SK-N-MC (cell line): Measurements from ENCODE around the gene C6orf15.

Experiments used
- DNase-seq: peaks from one replicate; pipeline ENCODE4 v3.0.0-alpha.2; 2011; ENCODE audit warnings: low read depth, low spot score
- H3K27ac ChIP-seq: fragments of 200-600 bp; sonication (generic); 2 replicates; pipeline ENCODE4 v1.5.1; 2016; ENCODE audit warnings: mixed run types
- H3K36me3 ChIP-seq: fragments of 200-600 bp; sonication (generic); 2 replicates; pipeline ENCODE4 v1.6.1; 2017; ENCODE audit warnings: antibody characterized with exemption, low read length, mixed read lengths; ENCODE audit not compliant: insufficient read depth
- H3K4me3 ChIP-seq: fragments of 200-600 bp; sonication (generic); 2 replicates; pipeline ENCODE4 v1.5.1; 2016
- H3K9ac ChIP-seq: fragments of 200-600 bp; sonication (generic); 2 replicates; pipeline ENCODE4 v1.8.0; 2017; ENCODE audit warnings: mixed run types, mixed read lengths; ENCODE audit not compliant: insufficient read length
- H3K9me3 ChIP-seq: fragments of 200-600 bp; sonication (generic); 2 replicates; pipeline ENCODE4 v1.6.1; 2017; ENCODE audit warnings: low read depth, mild to moderate bottlenecking, antibody characterized with exemption, low read length, moderate library complexity, mixed read lengths
- EZH2 ChIP-seq: fragments of 200-600 bp; sonication (generic); IDR thresholded peaks from one replicate; pipeline ENCODE4 v1.6.1; 2017; ENCODE audit warnings: antibody characterized with exemption
- FOXP2 ChIP-seq: optimal IDR thresholded peaks from 2 replicates; pipeline ENCODE3; 2011; ENCODE audit warnings: mild to moderate bottlenecking, moderate library complexity; ENCODE audit not compliant: insufficient read depth; ENCODE audit errors: extremely low read length, control extremely low read depth
- POLR2AphosphoS5 ChIP-seq: IDR thresholded peaks from 2 replicates; pipeline ENCODE4 v1.6.1; 2012; ENCODE audit warnings: mild to moderate bottlenecking, low read depth, low read length, borderline replicate concordance

Gene C6orf15

GRCh38 chr6:31125586-31126363, 13.4 kb upstream of the C6orf15 start:
- DNase-seq: no peak
- Histone ChIP-seq H3K9ac (no peak overlapping the region), H3K27ac (no peak overlapping the region), H3K9me3 (no peaks in the 10 kb centered on the region), H3K36me3 (no peaks in the 10 kb centered on the region), H3K4me3 (no peak overlapping the region)
- TF ChIP-seq POLR2AphosphoS5: no peak
- no peak for TF ChIP-seq EZH2
- TF ChIP-seq FOXP2: no peak

GRCh38 chr6:31125162-31125561, 12.8 kb upstream of the C6orf15 start:
- no peak overlapping the region for H3K4me3 ChIP-seq
- no peak overlapping the region for H3K9ac ChIP-seq
- H3K27ac ChIP-seq: no peak overlapping the region
- TF ChIP-seq FOXP2: no peak
- no peak for TF ChIP-seq EZH2
- TF ChIP-seq POLR2AphosphoS5: no peak
- H3K36me3 ChIP-seq: no peaks in the 10 kb centered on the region
- H3K9me3 ChIP-seq: no peaks in the 10 kb centered on the region
- DNase-seq: no peak

GRCh38 chr6:31122791-31123706, 10.7 kb upstream of the C6orf15 start:
- Histone ChIP-seq H3K4me3 (no peak overlapping the region), H3K9me3 (no peaks in the 10 kb centered on the region), H3K27ac (no peak overlapping the region), H3K9ac (no peak overlapping the region), H3K36me3 (no peaks in the 10 kb centered on the region)
- no peak for DNase-seq
- no peak for TF ChIP-seq POLR2AphosphoS5

- Histone ChIP-seq H3K4me3 (no peak overlapping the region), H3K9ac (no peak overlapping the region), H3K27ac (no peak overlapping the region), H3K9me3 (no peaks in the 10 kb centered on the region), H3K36me3 (no peaks in the 10 kb centered on the region)
- TF ChIP-seq POLR2AphosphoS5: no peak
- no peak for TF ChIP-seq EZH2
- no peak for TF ChIP-seq FOXP2
- no peak for DNase-seq
These were observed 8.9 kb upstream of the C6orf15 start for GRCh38 chr6:31121131-31121790.

GRCh38 chr6:31120151-31120915, 8.0 kb upstream of the C6orf15 start, which contains the start of gene CDSN:
CDSN (minus strand) TSS chr6:31120446; CDS start chr6:31120419, 27 bp downstream.
- Histone ChIP-seq H3K9me3 (no peaks in the 10 kb centered on the region), H3K27ac (no peak within 1 kb of the TSS), H3K9ac (no peak within 1 kb of the TSS), H3K4me3 (no peak within 1 kb of the TSS), H3K36me3 (no peaks in the 10 kb centered on the region)
- no peak for DNase-seq
- TF ChIP-seq FOXP2 (no peak), POLR2AphosphoS5 (no peak), EZH2 (no peak)

GRCh38 chr6:31118178-31118577, 5.8 kb upstream of the C6orf15 start:
- Histone ChIP-seq H3K9ac (no peak overlapping the region), H3K36me3 (no peaks in the 10 kb centered on the region), H3K9me3 (no peaks in the 10 kb centered on the region), H3K4me3 (no peak overlapping the region), H3K27ac (no peak overlapping the region)
- DNase-seq: no peak
- no peak for TF ChIP-seq FOXP2
- no peak for TF ChIP-seq EZH2
- no peak for TF ChIP-seq POLR2AphosphoS5

- DNase-seq: no peak
- Histone ChIP-seq H3K9me3 (no peaks in the 10 kb centered on the region), H3K36me3 (no peaks in the 10 kb centered on the region), H3K9ac (no peak overlapping the region), H3K27ac (no peak overlapping the region), H3K4me3 (no peak overlapping the region)
- TF ChIP-seq POLR2AphosphoS5 (no peak), FOXP2 (no peak), EZH2 (no peak)
These were observed 4.4 kb upstream of the C6orf15 start for GRCh38 chr6:31116661-31117385.
